Activated CD8-positive, alpha-beta memory T cell treated with anti-CD3 and anti-CD28 coated beads for 48 hours (primary cell): ENCODE measurements around the gene EAPP.
"Not testable (repeated sequence)": the region's sequence is repeated elsewhere in the genome, so short reads cannot be mapped to it uniquely, and the experiment has no call there.

Experiments
- DNase-seq, 3 experiments: peaks; one replicate each; pipeline ENCODE4 v3.0.0-alpha.2; 2020; ENCODE audit warnings: low read depth in 2 of 3, low spot score in 2 of 3

The EAPP gene

GRCh38 chr14:34538871-34539406, 562 bp downstream of the EAPP start:
- no peak for DNase-seq

GRCh38 chr14:34538096-34538495, 1.4 kb downstream of the EAPP start:
- not testable (repeated sequence) for DNase-seq

GRCh38 chr14:34537677-34538009, 1.9 kb downstream of the EAPP start:
- DNase-seq: no peak

- DNase-seq: no peak
Observed at GRCh38 chr14:34536951-34537676, 2.4 kb downstream of the EAPP start.

- no peak for DNase-seq
Observed at GRCh38 chr14:34527591-34527990, 11.9 kb downstream of the EAPP start.

GRCh38 chr14:34524216-34524615, 15.3 kb downstream of the EAPP start:
- DNase-seq: not testable (repeated sequence)

- DNase-seq: no peak
Observed at GRCh38 chr14:34522496-34522895, 17.0 kb downstream of the EAPP start.

GRCh38 chr14:34521071-34521470, 18.4 kb downstream of the EAPP start:
- not testable (repeated sequence) for DNase-seq

- DNase-seq: not testable (repeated sequence)
Observed at GRCh38 chr14:34520304-34520970, 19.1 kb downstream of the EAPP start.

GRCh38 chr14:34507884-34508283, 31.6 kb downstream of the EAPP start:
- DNase-seq: no peak

- no peak for DNase-seq
Observed at GRCh38 chr14:34507459-34507858, 32.0 kb downstream of the EAPP start.

- DNase-seq: not testable (repeated sequence)
Observed at GRCh38 chr14:34505124-34505491, 34.4 kb downstream of the EAPP start.

- not testable (repeated sequence) for DNase-seq
Observed at GRCh38 chr14:34504027-34504426, 35.5 kb downstream of the EAPP start.

- no peak for DNase-seq
Observed at GRCh38 chr14:34502545-34503225, 36.8 kb downstream of the EAPP start.

GRCh38 chr14:34502001-34502400, 37.5 kb downstream of the EAPP start:
- DNase-seq: no peak

- DNase-seq: no peak
Observed at GRCh38 chr14:34501004-34501580, 38.4 kb downstream of the EAPP start.

- DNase-seq: no peak
Observed at GRCh38 chr14:34498684-34499412, 40.7 kb downstream of the EAPP start.

GRCh38 chr14:34496679-34497513, 42.6 kb downstream of the EAPP start:
- no peak for DNase-seq

GRCh38 chr14:34496007-34496678, 43.4 kb downstream of the EAPP start:
- no peak for DNase-seq

- DNase-seq: no peak
Observed at GRCh38 chr14:34489324-34489723, 50.2 kb downstream of the EAPP start.
